HepG2 (cell line): Measurements from ENCODE around the gene ZDHHC24. TPM values are rescaled to one million over a fixed set of nuclear protein-coding genes. Genes with fewer than 3 reads are reported as not detected.

Experiments used
- ATAC-seq: fragments of 200-7000 bp; cut with Tn5 transposase; 3 replicates; pipeline ENCODE4 v1.9.1; 2020; ENCODE audit warnings: mild to moderate bottlenecking, moderate library complexity
- BruUV-seq: library from RNA; stranded (reverse); fragments of 400-500 nt; replicated peaks from 2 replicates; lab custom pipeline; 2021; lab: Mats Ljungman, UMichigan
- CTCF ChIA-PET: fragments of 300-600 bp; formaldehyde crosslinking; extraction: SDS; loops from one replicate; lab custom pipeline; 2021; ENCODE audit warnings: low total read pairs, inconsistent platforms, low intra/inter-chr PET ratio; lab: Yijun Ruan, JAX
- POLR2A ChIA-PET: fragments of 350-600 bp; sonication (Branson Sonifier 250); formaldehyde crosslinking; loops from one replicate; lab custom pipeline; 2020; ENCODE audit warnings: antibody characterized with exemption, inconsistent platforms; lab: Yijun Ruan, JAX
- DNase-seq: peaks from one replicate; pipeline ENCODE4 v3.0.0-alpha.2; 2015; ENCODE audit warnings: low spot score
- FAIRE-seq: peaks from 3 replicates; lab custom pipeline; 2011; peaks lifted over from hg19 to GRCh38; lab: Jason Lieb, UNC
- H2AFZ ChIP-seq: one replicate; pipeline ENCODE4 v1.6.1; 2011; ENCODE audit warnings: low read length, inconsistent platforms
- H3K27ac ChIP-seq: fragments of 300-600 bp; 3 replicates; pipeline ENCODE4 v1.8.0; 2011; ENCODE audit warnings: mixed run types, mild to moderate bottlenecking, mixed read lengths, low read length, inconsistent platforms; ENCODE audit not compliant: insufficient read depth; ENCODE audit errors: extremely low read length
- H3K27me3 ChIP-seq, 2 experiments: fragments of 200-600 bp in 1 of 2; 2 replicates in 1 of 2; 3 replicates in 1 of 2; pipeline versions ENCODE4 v1.6.0 to v1.8.0; 2011; ENCODE audit warnings: low read length in 2 of 2, mild to moderate bottlenecking in 2 of 2, moderate library complexity in 2 of 2, inconsistent platforms in 1 of 2; ENCODE audit not compliant: insufficient read depth in 2 of 2, control insufficient read depth in 1 of 2
- H3K36me3 ChIP-seq, 2 experiments: fragments of 200-600 bp in 1 of 2; replicated peaks in 1 of 2; 2 replicates in 1 of 2; 3 replicates in 1 of 2; pipeline versions ENCODE4 v1.5.1 to v1.8.0; 2011; ENCODE audit warnings: low read length in 2 of 2, inconsistent platforms in 1 of 2; ENCODE audit not compliant: insufficient read depth in 2 of 2, control insufficient read depth in 1 of 2
- H3K4me1 ChIP-seq: 2 replicates; pipeline ENCODE4 v1.5.1; 2012; ENCODE audit warnings: low read length, inconsistent platforms; ENCODE audit not compliant: insufficient read depth
- H3K4me2 ChIP-seq: 2 replicates; pipeline ENCODE4 v1.6.0; 2011; ENCODE audit warnings: low read depth, low read length, inconsistent platforms
- H3K4me3 ChIP-seq, 3 experiments: fragments of 200-600 bp in 1 of 3; sonication (generic), shearing (Covaris generic) in 1 of 3; replicated peaks in 1 of 3; 2 replicates each; pipeline ENCODE4 v1.5.1; 2011 to 2016; ENCODE audit warnings: low read length in 3 of 3, inconsistent platforms in 2 of 3, low read depth in 2 of 3, mild to moderate bottlenecking in 2 of 3, control low read depth in 1 of 3, mixed read lengths in 1 of 3; ENCODE audit not compliant: insufficient read depth in 1 of 3
- H3K79me2 ChIP-seq: one replicate; pipeline ENCODE4 v1.6.1; 2011; ENCODE audit warnings: low read length, inconsistent platforms; ENCODE audit not compliant: insufficient read depth
- H3K9ac ChIP-seq: 2 replicates; pipeline ENCODE4 v1.6.0; 2011; ENCODE audit warnings: mild to moderate bottlenecking, low read depth, low read length, inconsistent platforms; ENCODE audit not compliant: insufficient read depth
- H3K9me3 ChIP-seq: 2 replicates; pipeline ENCODE4 v1.5.1; 2012; ENCODE audit warnings: mild to moderate bottlenecking, low read length
- H4K20me1 ChIP-seq: 2 replicates; pipeline ENCODE4 v1.6.0; 2011; ENCODE audit warnings: inconsistent platforms, mild to moderate bottlenecking, low read length, moderate library complexity; ENCODE audit not compliant: insufficient read depth
- SP5 ChIP-seq: IDR thresholded peaks from 2 replicates; pipeline ENCODE4 v1.6.1; 2016; ENCODE audit warnings: low read depth, borderline replicate concordance
- TCF7L2 ChIP-seq: IDR thresholded peaks from 2 replicates; pipeline ENCODE4 v1.6.1; 2011; ENCODE audit warnings: mild to moderate bottlenecking, low read depth, low read length, moderate library complexity
- XRCC5 ChIP-seq: fragments of 200-400 bp; formaldehyde crosslinking; optimal IDR thresholded peaks from 2 replicates; pipeline ENCODE3; 2017; ENCODE audit warnings: mild to moderate bottlenecking, low read length
- ZFY ChIP-seq: sonication (generic); formaldehyde crosslinking; IDR thresholded peaks from 2 replicates; pipeline ENCODE4 v1.4.0; 2020; ENCODE audit warnings: missing genetic modification reagents
- ZNF225 ChIP-seq: sonication (generic); formaldehyde crosslinking; IDR thresholded peaks from 2 replicates; pipeline ENCODE4 v1.4.0; 2020; ENCODE audit warnings: mild to moderate bottlenecking, missing genetic modification reagents
- WGBS: methylation state at CpG from one replicate; pipeline ENCODE4 v1.1.6; 2017; ENCODE audit warnings: low lambda C conversion rate; 5-methylcytosine and 5-hydroxymethylcytosine counted together
- in situ Hi-C: cut with HindIII; loops from 2 replicates; pipeline ENCODE4 v1.10.0; 2017; ENCODE audit warnings: low pct_unique_long_range_greater_than_20kb; ENCODE audit not compliant: extremely low pct_ligation_motif_present
- intact Hi-C: fragments of 100-400 bp; cut with micrococcal nuclease; formaldehyde crosslinking; loops from one replicate; pipeline ENCODE4 v1.10.0; 2022; ENCODE audit not compliant: unreplicated experiment
- polyA plus RNA-seq, 8 experiments: library from polyadenylated mRNA; depleted of rRNA in 3 of 8; stranded (reverse) in 7 of 8; unstranded in 1 of 8; fragments of >200 nt; fragmentation: Illumina TruSeq in 4 of 8; extraction: Trizol in 4 of 8; gene quantifications; 2 replicates each; pipeline versions ENCODE4 v1.2.1 to v1.2.3, GENCODE V29; 2011 to 2016; ENCODE audit warnings: low read depth in 4 of 8, missing spikeins in 1 of 8, mixed read lengths in 1 of 8; ENCODE audit not compliant: insufficient read depth in 1 of 8
- total RNA-seq, 5 experiments: library from RNA; depleted of rRNA; stranded (reverse); fragments of >200 nt; fragmentation: Illumina TruSeq; extraction: Trizol; gene quantifications; 2 replicates each; pipeline ENCODE4 v1.2.3, GENCODE V29; 2016; ENCODE audit warnings: low read depth in 1 of 5
- TF ChIP-seq, protein P1 (sequence below): sonication (generic); formaldehyde crosslinking; IDR thresholded peaks from 2 replicates; pipeline ENCODE4 v1.5.1; 2020; ENCODE audit warnings: mild to moderate bottlenecking, moderate library complexity, missing genetic modification reagents
- TF ChIP-seq, protein P2 (sequence below): IDR thresholded peaks from 2 replicates; pipeline ENCODE4 v1.6.1; 2016; ENCODE audit warnings: missing genetic modification reagents, missing compliant biosample characterization

The ZDHHC24 gene
- total and polyA plus RNA-seq, 2 of the 13 experiments (the other 11 are each of a cell fraction or from before 2014, with no cell fraction given), result 4.3 TPM

DNA sequence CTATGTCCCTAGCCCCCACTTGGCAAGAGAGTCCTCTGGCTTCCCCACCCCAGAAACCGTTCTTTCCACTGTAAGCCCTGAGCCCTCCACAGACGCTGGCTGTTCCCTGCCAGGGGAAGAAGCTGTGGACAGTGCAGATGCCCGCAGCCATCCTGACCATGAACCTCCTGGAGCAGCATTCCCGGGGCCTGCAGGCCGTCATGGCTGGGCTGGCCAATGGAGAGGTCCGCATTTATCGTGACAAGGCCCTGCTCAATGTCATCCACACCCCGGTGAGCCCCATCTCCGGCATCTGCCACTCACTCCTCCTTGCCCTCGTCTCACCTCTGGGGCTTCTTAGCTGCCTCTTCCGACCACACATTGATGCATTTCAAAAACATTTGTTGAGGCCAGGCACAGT is 22.2 kb downstream of the ZDHHC24 start:
- no peaks in the 10 kb centered on the region for H3K4me1 ChIP-seq
- H3K9ac ChIP-seq, result no peak overlapping the region
- no peaks in the 10 kb centered on the region for H3K9me3 ChIP-seq
- TF ChIP-seq XRCC5, result no peak
- no peak for TF ChIP-seq TCF7L2
- TF ChIP-seq, protein P1, sequence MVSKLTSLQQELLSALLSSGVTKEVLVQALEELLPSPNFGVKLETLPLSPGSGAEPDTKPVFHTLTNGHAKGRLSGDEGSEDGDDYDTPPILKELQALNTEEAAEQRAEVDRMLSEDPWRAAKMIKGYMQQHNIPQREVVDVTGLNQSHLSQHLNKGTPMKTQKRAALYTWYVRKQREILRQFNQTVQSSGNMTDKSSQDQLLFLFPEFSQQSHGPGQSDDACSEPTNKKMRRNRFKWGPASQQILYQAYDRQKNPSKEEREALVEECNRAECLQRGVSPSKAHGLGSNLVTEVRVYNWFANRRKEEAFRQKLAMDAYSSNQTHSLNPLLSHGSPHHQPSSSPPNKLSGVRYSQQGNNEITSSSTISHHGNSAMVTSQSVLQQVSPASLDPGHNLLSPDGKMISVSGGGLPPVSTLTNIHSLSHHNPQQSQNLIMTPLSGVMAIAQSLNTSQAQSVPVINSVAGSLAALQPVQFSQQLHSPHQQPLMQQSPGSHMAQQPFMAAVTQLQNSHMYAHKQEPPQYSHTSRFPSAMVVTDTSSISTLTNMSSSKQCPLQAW (CRISPR knock-in tag), result no peak
- TF ChIP-seq, protein P2, sequence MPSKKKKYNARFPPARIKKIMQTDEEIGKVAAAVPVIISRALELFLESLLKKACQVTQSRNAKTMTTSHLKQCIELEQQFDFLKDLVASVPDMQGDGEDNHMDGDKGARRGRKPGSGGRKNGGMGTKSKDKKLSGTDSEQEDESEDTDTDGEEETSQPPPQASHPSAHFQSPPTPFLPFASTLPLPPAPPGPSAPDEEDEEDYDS (CRISPR knock-in tag), result no peak
- TF ChIP-seq ZNF225 (CRISPR knock-in tag), result no peak
- TF ChIP-seq ZFY (CRISPR knock-in tag), result no peak
- TF ChIP-seq SP5 (CRISPR knock-in tag), result no peak
- H2AFZ ChIP-seq, result no peak overlapping the region
- ChIA-PET POLR2A (no interaction called here), CTCF (no interaction called here)
- in situ Hi-C loops, result no loop called here
- H3K27ac ChIP-seq, result no peak overlapping the region
- no peak overlapping the region for H3K4me2 ChIP-seq
- no peaks in the 10 kb centered on the region for H3K27me3 ChIP-seq
- WGBS, result 98% methylated on average over 11 of the region's 11 CpGs
- peaks cover 0 to 3% of the 10 kb centered on the region in 2 experiments; a peak in 3 of 5 replicates for H3K36me3 ChIP-seq
- intact Hi-C loops, result no loop called here
- DNase-seq (no peak), FAIRE-seq (no peak), ATAC-seq (no peak)
- no TSS peak for BruUV-seq
- H3K79me2 ChIP-seq, result no peaks in the 10 kb centered on the region
- no peak overlapping the region for H3K4me3 ChIP-seq
- H4K20me1 ChIP-seq, result no peaks in the 10 kb centered on the region
